Testis (tissue), 2 donors: Measurements from ENCODE around the gene SH3RF3.

Experiments
- POLR2A ChIP-seq: fragments of 450-650 bp; IDR thresholded peaks from one replicate; pipeline ENCODE4 v1.6.1; 2017; ENCODE audit warnings: antibody characterized with exemption, mild to moderate bottlenecking, moderate library complexity
- TF ChIP-seq, protein P1 (sequence below), 3 experiments: fragments of 450-650 bp in 2 of 3; fragments of 200-600 bp in 1 of 3; sonication (generic) in 1 of 3; IDR thresholded peaks; one replicate each; pipeline ENCODE4 v1.5.1; 2016 to 2019; ENCODE audit warnings: antibody characterized with exemption in 3 of 3, mild to moderate bottlenecking in 2 of 3, moderate library complexity in 1 of 3

DNA sequence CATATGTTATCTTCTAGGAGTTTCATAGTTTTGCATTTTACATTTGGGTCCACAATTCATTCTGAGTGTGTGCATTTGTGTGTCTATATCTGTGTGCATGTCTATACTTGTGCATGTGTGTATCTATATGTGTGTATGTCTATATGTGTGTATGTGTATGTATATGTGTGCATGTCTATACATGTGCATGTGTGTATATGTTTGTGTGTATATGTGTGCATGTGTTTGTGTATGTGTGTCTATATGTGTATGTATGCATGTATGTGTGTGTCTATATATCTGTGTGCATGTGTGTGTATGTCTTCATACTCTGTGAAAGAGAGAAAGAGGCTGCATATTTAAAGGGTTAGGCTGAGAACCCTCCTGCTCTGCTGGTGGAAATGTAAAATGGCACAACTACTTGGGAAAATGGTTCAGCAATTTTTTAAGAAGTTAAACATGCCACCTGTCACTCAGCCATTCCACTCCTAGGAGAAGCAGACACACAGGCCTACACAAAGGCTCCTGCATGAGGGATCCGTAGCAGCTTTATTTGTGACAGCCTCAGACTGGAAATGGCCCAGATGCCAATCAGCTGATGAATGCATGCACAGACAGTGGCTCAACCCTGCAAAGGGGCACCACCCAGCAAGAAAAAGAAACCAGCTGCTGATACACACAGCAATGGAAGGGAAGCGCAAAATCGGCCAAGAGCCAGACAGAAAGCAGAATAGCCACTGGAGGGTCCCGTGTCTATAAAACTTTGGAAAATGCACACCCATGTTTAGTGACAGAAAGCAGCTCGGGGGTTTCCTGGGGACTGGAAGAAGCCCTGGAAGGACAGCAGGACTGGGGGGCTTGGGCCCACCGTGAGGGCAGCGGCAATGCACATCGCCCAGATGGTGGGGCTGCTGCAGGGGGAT, 337.9 kb downstream of the SH3RF3 start:
- TF ChIP-seq, protein P1, sequence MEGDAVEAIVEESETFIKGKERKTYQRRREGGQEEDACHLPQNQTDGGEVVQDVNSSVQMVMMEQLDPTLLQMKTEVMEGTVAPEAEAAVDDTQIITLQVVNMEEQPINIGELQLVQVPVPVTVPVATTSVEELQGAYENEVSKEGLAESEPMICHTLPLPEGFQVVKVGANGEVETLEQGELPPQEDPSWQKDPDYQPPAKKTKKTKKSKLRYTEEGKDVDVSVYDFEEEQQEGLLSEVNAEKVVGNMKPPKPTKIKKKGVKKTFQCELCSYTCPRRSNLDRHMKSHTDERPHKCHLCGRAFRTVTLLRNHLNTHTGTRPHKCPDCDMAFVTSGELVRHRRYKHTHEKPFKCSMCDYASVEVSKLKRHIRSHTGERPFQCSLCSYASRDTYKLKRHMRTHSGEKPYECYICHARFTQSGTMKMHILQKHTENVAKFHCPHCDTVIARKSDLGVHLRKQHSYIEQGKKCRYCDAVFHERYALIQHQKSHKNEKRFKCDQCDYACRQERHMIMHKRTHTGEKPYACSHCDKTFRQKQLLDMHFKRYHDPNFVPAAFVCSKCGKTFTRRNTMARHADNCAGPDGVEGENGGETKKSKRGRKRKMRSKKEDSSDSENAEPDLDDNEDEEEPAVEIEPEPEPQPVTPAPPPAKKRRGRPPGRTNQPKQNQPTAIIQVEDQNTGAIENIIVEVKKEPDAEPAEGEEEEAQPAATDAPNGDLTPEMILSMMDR (IDR thresholded peaks at IDR 0.05): no peak
- TF ChIP-seq POLR2A: no peak
